NCI-H510A treated with DMSO at 0.1 percent for 48 hours (cell line): ENCODE data around the gene IL15RA.
A peak's percentile ranks its signal among the peaks of the same experiment; 100 is the strongest.

Experiments
- DNase-seq: peaks from one replicate; lab custom pipeline; 2025; lab: John Stamatoyannopoulos, UW

Gene IL15RA, protein sequence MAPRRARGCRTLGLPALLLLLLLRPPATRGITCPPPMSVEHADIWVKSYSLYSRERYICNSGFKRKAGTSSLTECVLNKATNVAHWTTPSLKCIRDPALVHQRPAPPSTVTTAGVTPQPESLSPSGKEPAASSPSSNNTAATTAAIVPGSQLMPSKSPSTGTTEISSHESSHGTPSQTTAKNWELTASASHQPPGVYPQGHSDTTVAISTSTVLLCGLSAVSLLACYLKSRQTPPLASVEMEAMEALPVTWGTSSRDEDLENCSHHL

DNA sequence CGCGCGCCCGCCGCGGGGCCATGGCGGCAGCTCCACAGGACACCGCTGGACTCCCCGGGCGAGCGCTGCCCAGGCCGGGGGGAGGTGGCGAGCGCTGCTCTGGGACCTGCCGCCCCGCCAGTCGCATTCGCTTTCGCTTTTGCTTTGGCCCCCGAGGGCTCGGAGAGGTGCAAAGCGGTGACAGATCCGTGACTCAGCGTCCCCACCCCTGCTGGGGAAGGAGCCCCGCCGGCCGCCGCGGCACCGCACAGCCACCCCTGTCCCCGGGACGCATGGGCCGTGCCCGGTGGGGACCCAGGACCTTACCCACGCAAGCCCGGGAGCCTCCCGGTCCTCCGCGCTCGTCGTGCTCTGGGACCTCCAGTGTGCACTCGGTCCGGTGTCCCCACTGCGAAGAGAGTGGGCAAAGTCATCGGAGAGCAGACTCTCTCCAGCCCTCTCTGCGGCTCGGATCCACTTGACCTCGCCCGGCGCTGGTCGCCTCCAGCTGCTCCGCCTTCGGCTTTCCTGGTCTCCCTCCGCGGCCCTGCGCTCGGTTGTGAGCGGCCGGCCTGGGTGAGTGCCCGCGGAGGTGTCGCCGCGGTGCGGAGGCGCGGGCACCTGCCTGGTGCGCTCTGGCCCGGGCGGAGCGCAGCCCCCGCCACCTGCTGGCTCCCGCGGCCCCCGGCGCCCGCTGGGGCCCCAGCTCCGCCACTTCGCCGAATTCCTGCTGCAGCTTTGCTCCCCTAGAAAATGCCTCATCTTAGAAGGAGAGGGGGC is at the start of gene IL15RA:
TSS of gene IL15RA (minus strand) at position 73 of the 759 bp plus-strand sequence. CDS start at position 22, 51 bp downstream.
- peak; percentile 2 for DNase-seq

- no peak for DNase-seq
These were observed 48.4 kb upstream of the IL15RA start for GRCh38 chr10:6025683-6026255.

- DNase-seq: no peak
These were observed 47.0 kb upstream of the IL15RA start for GRCh38 chr10:6024334-6024682.

DNA sequence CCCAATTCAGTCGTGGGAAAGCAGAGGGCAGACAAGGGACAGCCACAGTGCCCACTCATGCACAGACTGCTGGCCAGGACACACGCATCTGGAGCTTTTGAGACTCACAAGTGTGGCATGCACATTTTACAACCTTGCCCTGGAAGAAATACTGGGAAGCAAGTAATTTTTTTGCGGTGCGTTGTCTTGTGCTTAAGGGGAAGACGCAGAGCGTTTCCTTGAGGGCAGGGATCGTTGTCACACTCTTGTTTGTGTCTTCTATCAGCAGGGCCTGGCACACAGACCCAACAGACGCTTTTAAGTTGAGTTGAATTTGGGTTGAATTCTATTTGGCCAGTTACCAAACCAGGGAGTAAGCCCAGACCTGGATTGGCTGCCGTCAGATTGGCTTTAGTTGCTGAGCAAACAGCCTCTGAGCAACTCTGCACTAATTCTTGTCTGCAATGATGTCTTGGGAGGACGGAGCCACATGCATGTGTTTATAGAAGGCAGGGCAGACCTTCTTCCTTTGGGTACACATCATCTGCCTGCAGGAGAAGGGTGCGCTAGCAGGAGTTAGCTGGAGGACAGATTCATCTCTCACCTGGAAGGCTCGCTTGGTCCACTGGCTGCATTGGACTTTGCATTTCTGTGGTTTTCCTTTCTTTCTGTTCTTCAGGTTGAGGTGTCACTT is 46.5 kb upstream of the IL15RA start:
- DNase-seq: no peak

GRCh38 chr10:6022660-6023059 is 45.3 kb upstream of the IL15RA start:
- DNase-seq: no peak

GRCh38 chr10:6020826-6021225 is 43.5 kb upstream of the IL15RA start:
- no peak for DNase-seq

DNA sequence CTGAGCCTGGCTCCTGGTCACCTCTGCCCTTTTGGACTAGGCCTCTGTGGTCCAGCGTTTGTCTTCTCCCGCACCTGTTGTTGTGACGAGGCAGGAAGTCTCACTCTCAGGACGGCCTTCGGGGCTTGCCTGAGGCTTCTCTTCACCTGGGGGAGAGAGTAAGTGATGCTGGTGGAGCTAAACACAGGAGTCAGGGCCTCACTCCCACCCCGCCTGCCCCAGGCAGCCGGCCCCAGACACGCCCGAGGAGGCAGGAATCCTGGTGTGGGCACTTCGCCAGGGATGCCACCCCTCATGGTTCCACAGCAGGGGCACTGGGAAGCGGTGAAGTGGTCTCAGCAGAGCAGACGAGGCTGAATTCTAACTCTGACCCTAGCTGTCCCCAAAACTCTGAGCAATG is 42.5 kb upstream of the IL15RA start:
- DNase-seq: no peak

GRCh38 chr10:6019010-6019782 is 41.9 kb upstream of the IL15RA start:
- DNase-seq: no peak

DNA sequence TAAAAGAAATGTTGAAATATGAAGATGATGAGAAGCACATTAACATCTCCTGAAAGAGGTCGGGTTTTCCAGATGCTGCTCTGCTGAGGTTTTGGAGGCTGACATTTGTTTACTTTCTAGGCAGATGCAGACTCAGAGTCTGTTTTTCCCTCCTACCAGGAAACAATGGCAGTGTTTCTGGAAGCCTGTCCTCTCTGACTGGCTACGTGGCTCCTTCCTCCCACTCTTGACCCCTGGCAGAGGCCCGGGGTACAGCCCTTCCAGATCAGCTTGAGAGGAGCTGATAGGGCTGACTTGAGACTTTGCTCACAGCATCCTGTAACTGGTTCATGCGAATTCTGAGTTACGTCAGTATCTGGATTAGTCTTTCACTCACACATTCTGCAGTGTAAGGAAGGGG is 41.1 kb upstream of the IL15RA start:
- DNase-seq: no peak

DNA sequence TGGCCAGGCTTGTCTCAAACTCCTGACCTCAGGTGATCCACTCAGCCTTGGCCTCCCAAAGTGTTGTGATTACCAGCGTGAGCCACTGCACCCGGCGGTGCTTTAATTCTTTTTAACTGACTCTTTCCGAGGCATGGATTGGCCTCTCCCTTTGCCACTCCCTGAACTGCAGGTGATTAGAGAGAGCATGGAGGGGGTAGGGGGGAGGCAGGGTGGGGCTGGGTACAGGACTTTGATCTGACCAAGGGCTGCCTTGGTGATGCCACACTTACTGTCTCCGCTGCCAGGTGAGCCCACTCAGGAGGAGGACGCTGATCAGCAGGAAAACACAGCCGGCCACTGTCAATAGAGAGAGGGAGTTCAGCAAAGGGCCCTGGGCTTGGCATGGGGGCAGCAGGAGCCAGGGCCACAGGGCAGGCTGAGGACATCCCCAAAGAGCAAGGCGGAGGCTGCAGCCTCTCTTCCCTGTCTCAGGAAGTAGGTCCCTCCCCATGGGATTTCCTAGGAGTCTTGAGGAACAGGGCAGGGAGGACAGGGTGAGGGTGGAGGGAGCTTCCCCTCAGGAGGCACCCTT is 40.5 kb upstream of the IL15RA start:
- DNase-seq: no peak

GRCh38 chr10:6014241-6014761 is 37.0 kb upstream of the IL15RA start:
- no peak for DNase-seq

GRCh38 chr10:6013413-6014192 is 36.3 kb upstream of the IL15RA start:
- no peak for DNase-seq

GRCh38 chr10:6012121-6012905 is 35.0 kb upstream of the IL15RA start:
- DNase-seq: no peak

GRCh38 chr10:6011558-6011957 is 34.2 kb upstream of the IL15RA start:
- DNase-seq: no peak

- DNase-seq: no peak
These were observed 33.2 kb upstream of the IL15RA start for GRCh38 chr10:6010569-6010968.

DNA sequence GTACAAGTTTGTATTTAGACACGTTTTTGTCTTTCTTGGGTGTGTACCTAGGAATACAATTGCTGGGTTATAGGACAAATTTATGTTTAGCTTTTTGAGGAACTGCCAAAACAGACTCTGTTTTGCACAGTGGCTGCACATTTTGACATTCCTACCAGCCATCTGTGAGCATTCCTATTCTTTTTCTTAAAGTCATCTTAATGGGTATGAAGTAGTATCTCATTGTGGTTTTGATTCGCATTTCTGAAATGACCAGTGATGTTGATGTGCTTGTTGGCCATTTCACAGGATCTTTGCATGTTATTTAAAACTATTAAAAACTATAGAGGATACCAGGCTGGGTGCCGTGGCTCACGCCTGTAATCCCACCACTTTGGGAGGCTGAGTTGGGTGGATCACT is 32.6 kb upstream of the IL15RA start:
- DNase-seq: no peak

DNA sequence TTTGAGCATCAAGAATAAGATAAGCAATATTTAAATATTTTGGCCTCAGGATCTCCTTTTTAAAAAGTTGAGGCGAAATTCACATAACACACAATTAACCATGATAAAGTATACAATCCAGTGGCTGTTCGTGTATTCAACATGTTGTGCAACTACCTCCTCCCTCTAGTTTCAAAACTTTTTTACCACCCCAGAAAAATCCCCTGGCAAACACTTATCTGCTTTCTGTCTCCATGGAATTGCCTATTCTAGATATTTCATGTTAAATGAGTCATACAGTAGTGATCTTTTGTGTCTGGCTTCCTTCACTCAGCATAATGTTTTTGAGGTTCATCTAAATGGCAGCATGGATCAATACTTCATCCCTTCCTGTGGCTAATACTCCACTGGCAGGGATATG is 31.8 kb upstream of the IL15RA start:
- DNase-seq: no peak

DNA sequence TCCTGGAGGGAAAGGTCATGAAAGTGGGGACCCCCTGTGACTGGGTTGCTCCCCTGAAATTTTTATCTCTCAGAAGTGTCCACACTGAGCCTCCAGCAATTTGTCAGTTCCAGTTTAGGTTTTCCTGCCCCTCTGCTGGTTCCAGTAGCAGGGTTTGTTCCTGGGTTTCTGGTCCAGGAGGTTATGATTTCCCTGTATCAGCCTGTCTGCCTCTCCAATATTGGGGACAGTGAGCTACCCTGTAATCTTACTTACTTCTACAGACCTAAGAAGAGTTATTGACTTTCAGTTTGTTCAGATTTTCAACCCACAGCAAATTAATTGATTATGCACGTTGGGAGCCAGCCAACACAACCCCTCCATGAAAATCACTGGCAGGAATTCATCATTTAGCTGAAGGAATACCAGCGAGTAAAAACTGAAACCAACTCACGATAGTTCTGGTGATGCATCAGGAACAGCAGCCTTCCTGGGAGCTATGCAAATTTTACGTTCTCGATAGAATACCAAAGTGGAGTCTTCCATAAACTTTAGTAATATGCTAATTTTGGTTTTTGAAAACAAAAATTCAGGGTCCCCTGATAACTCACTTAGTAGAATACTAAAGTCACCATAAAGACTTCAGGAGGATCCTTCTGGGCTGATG is 31.3 kb upstream of the IL15RA start:
- DNase-seq: no peak

DNA sequence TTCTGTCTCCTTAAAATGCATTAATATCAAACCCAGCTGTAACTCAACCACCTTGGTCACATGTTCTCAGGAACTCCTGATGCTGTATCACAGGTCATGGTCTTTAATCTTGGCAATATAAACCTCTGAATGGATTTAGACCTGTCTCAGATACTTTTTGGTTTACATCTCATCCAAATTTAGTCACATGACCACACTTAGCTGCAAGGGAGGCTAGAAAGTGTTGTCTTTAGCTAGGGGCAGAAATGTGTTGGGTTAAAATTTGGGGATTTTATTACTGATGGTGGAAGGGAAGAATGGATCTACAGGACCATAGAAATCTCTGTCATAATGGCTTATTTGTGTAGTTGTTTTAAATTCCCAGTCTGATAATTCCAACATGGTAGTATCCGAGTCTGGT is 29.6 kb upstream of the IL15RA start:
- no peak for DNase-seq
